ENCODE measurements around the gene LRRC45. TPM values are rescaled to one million over a fixed set of nuclear protein-coding genes. Genes with fewer than 3 reads are reported as not detected.

Gene LRRC45
- total RNA-seq, 1 experiment from 2014 or later, result 41.5 TPM

- Histone ChIP-seq H3F3A (ENCODE audit: insufficient read depth, low read depth) (no peaks in the 10 kb centered on the region), H3K4me3 (no peak overlapping the region), H3K79me2 (ENCODE audit: low read depth) (no peaks in the 10 kb centered on the region), H3K27me3 (ENCODE audit: insufficient read depth, low read depth) (no peaks in the 10 kb centered on the region), H3K36me3 (ENCODE audit: low read depth) (no peaks in the 10 kb centered on the region), H4K20me1 (ENCODE audit: insufficient read depth) (no peaks in the 10 kb centered on the region), H2AFZ (no peak overlapping the region), H3K27ac (no peak overlapping the region), H3K4me1 (replicated peaks; ENCODE audit: insufficient read depth) (no peaks in the 10 kb centered on the region), H3K9me2 (ENCODE audit: insufficient read depth) (no peaks in the 10 kb centered on the region), H3K4me2 (no peak overlapping the region), H3K9me3 (ENCODE audit: insufficient read depth, low read depth) (no peaks in the 10 kb centered on the region)
- no peak for DNase-seq
- intact Hi-C loops (cut with micrococcal nuclease; ENCODE audit: unreplicated experiment), result no loop called here
- ChIA-PET CTCF (no interaction called here), POLR2A (ENCODE audit: unreplicated experiment) (no interaction called here)
- no peak for TF ChIP-seq CTCF (conservative IDR thresholded peaks at IDR 0.05)
- TF ChIP-seq EZH2 (IDR thresholded peaks at IDR 0.05; ENCODE audit: low read depth), result no peak
- BruUV-seq (replicated peaks), result no TSS peak
Measured at GRCh38 chr17:81994593-81995462, 28.3 kb upstream of the LRRC45 start.

DNA sequence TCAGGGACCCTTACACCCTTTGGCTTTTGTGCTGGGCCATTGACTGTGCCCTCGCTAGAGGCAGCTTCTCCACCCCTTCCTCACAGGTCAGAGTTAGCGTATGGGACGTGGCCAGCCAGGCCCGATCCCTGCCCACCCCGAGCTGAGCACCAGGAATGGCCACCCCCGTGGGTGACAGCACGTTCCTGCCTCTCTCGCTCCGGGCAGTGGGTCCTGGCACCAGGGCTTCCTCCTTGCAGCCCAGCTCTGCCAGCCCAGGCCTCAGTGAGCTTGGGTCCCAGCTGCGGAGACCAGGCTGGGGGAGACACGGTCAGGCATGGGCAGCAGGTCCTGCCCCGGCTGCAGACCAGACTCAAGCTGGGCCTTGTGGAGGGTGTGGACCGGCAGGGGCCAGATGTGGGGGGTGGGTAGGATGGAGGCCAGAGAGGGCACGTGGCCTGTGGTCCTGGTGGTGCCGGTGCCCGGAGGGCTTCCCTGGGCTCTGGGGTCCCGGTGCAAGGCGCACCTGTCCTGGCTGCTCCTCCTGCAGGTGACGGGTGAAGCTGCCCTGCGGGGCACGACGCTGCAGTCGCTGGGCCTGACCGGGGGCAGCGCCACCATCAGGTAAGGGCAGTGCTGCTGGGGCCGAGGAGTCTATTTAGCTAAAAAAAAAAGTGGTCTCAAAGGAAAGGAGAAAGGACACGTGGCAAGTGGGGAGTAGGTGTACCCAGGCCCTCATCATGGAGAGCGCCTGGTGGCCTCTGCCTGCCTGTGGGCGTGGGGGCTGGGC, 27.5 kb upstream of the LRRC45 start:
- intact Hi-C loops (cut with micrococcal nuclease; ENCODE audit: unreplicated experiment), result no loop called here
- TF ChIP-seq EZH2 (IDR thresholded peaks at IDR 0.05; ENCODE audit: low read depth), result no peak
- no peak for TF ChIP-seq CTCF (conservative IDR thresholded peaks at IDR 0.05)
- Histone ChIP-seq H3F3A (ENCODE audit: insufficient read depth, low read depth) (no peaks in the 10 kb centered on the region), H2AFZ (no peak overlapping the region), H3K9me2 (ENCODE audit: insufficient read depth) (no peaks in the 10 kb centered on the region), H3K27me3 (ENCODE audit: insufficient read depth, low read depth) (no peaks in the 10 kb centered on the region), H3K4me1 (replicated peaks; ENCODE audit: insufficient read depth) (no peaks in the 10 kb centered on the region), H4K20me1 (ENCODE audit: insufficient read depth) (no peaks in the 10 kb centered on the region), H3K9me3 (ENCODE audit: insufficient read depth, low read depth) (no peaks in the 10 kb centered on the region), H3K4me3 (no peak overlapping the region), H3K79me2 (ENCODE audit: low read depth) (no peaks in the 10 kb centered on the region), H3K36me3 (ENCODE audit: low read depth) (no peaks in the 10 kb centered on the region), H3K4me2 (no peak overlapping the region), H3K27ac (no peak overlapping the region)
- BruUV-seq (replicated peaks), result no TSS peak
- CTCF ChIA-PET, result no interaction called here
- DNase-seq, result no peak
- POLR2A ChIA-PET (ENCODE audit: unreplicated experiment), result no interaction called here

DNA sequence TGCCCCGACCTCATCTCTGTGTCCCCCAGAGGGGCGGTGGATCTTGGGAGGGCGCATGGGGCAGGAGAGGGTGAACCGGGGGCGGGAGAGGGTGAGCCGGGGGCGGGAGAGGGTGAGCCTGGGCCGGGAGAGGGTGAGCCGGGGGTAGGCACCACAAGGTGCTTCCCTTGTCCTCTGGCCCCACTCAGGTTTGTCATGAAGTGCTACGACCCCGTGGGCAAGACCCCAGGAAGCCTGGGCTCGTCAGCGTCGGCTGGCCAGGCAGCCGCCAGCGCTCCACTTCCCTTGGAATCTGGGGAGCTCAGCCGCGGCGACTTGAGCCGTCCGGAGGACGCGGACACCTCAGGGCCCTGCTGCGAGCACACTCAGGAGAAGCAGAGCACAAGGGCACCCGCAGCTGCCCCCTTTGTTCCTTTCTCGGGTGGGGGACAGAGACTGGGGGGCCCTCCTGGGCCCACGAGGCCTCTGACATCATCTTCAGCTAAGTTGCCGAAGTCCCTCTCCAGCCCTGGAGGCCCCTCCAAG, 26.8 kb upstream of the LRRC45 start:
- no peak overlapping the region for H3K4me3 ChIP-seq
- H3K9me2 ChIP-seq (ENCODE audit: insufficient read depth), result no peaks in the 10 kb centered on the region
- no peaks in the 10 kb centered on the region for H4K20me1 ChIP-seq (ENCODE audit: insufficient read depth)
- H3K4me2 ChIP-seq, result no peak overlapping the region
- no peak overlapping the region for H3K27ac ChIP-seq
- intact Hi-C loops (cut with micrococcal nuclease; ENCODE audit: unreplicated experiment), result no loop called here
- no peaks in the 10 kb centered on the region for H3K9me3 ChIP-seq (ENCODE audit: insufficient read depth, low read depth)
- no peaks in the 10 kb centered on the region for H3F3A ChIP-seq (ENCODE audit: insufficient read depth, low read depth)
- BruUV-seq (replicated peaks), result no TSS peak
- CTCF ChIA-PET, result no interaction called here
- no peak for DNase-seq
- no peaks in the 10 kb centered on the region for H3K79me2 ChIP-seq (ENCODE audit: low read depth)
- H2AFZ ChIP-seq, result no peak overlapping the region
- no peaks in the 10 kb centered on the region for H3K4me1 ChIP-seq (replicated peaks; ENCODE audit: insufficient read depth)
- H3K36me3 ChIP-seq (ENCODE audit: low read depth), result no peaks in the 10 kb centered on the region
- H3K27me3 ChIP-seq (ENCODE audit: insufficient read depth, low read depth), result no peaks in the 10 kb centered on the region
- no peak for TF ChIP-seq CTCF (conservative IDR thresholded peaks at IDR 0.05)
- TF ChIP-seq EZH2 (IDR thresholded peaks at IDR 0.05; ENCODE audit: low read depth), result no peak
- POLR2A ChIA-PET (ENCODE audit: unreplicated experiment), result no interaction called here
